Endothelial cell of coronary artery (primary cell): Measurements from ENCODE around the gene NAGPA. TPM values are rescaled to one million over a fixed set of nuclear protein-coding genes. Genes with fewer than 3 reads are reported as not detected.

ENCODE experiments used
- total RNA-seq: library from RNA; depleted of rRNA; stranded (reverse); fragments of >200 nt; gene quantifications from 2 replicates; pipeline ENCODE4 v1.2.3, GENCODE V29; 2014

Gene NAGPA
- total RNA-seq, result 13.9 and 16.6 TPM in 2 replicates

GRCh38 chr16:5033256-5034166, at the start of gene NAGPA:
Gene NAGPA, minus strand, starts transcription at chr16:5033935. Its CDS starts 21 bp downstream, at chr16:5033914.

GRCh38 chr16:5071681-5072333, 38.1 kb upstream of the NAGPA start, which contains the start of gene ALG1:
Gene ALG1, plus strand, starts transcription at chr16:5071843. Its CDS starts 7 bp downstream, at chr16:5071850.

GRCh38 chr16:5065813-5066212, 32.1 kb upstream of the NAGPA start, which contains the start of gene C16orf89:
Gene C16orf89, minus strand, starts transcription at chr16:5065956. Its CDS starts 48 bp downstream, at chr16:5065908.

Other genes starting within 250 kb of the NAGPA start
- not detected in 2 replicates for gene SEPTIN12, start 245.6 kb downstream of the NAGPA start, total RNA-seq
- gene SMIM22, start 238.6 kb downstream of the NAGPA start, total RNA-seq, result not detected in 2 replicates
- 10.4 and 10.9 TPM in 2 replicates for gene ROGDI, start 231.3 kb downstream of the NAGPA start, total RNA-seq
- 49.2 and 56.7 TPM in 2 replicates for gene GLYR1, start 186.6 kb downstream of the NAGPA start, total RNA-seq
- gene UBN1, start 186.5 kb downstream of the NAGPA start, total RNA-seq, result 23.7 and 26.5 TPM in 2 replicates
- 0.18 and 1.0 TPM in 2 replicates for gene PPL, start 96.8 kb downstream of the NAGPA start, total RNA-seq
- not detected in 2 replicates for gene SEC14L5, start 75.6 kb downstream of the NAGPA start, total RNA-seq
- not detected in 2 replicates for gene C16orf89, start 32.0 kb upstream of the NAGPA start, total RNA-seq
- 26.4 and 33.3 TPM in 2 replicates for gene ALG1, start 37.9 kb upstream of the NAGPA start, total RNA-seq
- 10.2 and 10.6 TPM in 2 replicates for gene EEF2KMT, start 63.9 kb upstream of the NAGPA start, total RNA-seq